ENCODE data around the gene PRKCE. TPM values are rescaled to one million over a fixed set of nuclear protein-coding genes. Genes with fewer than 3 reads are reported as not detected.

Gene PRKCE
- total RNA-seq, 2 experiments from 2014 or later: 15.4 to 16.2 TPM

GRCh38 chr2:45736757-45737704 is 85.6 kb downstream of the PRKCE start:
- no peaks in the 10 kb centered on the region for H3K27me3 Mint-ChIP-seq (ENCODE audit: low read depth)
- H3K4me1 Mint-ChIP-seq (ENCODE audit: low read depth): no peaks in the 10 kb centered on the region
- no peak overlapping the region for H3K4me3 Mint-ChIP-seq
- no peaks in the 10 kb centered on the region for H3K36me3 Mint-ChIP-seq (ENCODE audit: low read depth)
- POLR2A ChIA-PET: interaction anchor here (0.6 kb wide), 1 partner anchor 12 kb away, joined by 3 read pairs; no protein-coding TSS in a partner anchor
- no peak overlapping the region for H3K27ac Mint-ChIP-seq
- DNase-seq (no peak), ATAC-seq (no peak)
- CTCF ChIA-PET: no interaction called here
- no peaks in the 10 kb centered on the region for H3K9me3 Mint-ChIP-seq (ENCODE audit: insufficient read depth)

- DNase-seq (no peak), ATAC-seq (no peak)
- Mint-ChIP-seq H3K9me3 (ENCODE audit: insufficient read depth) (no peaks in the 10 kb centered on the region), H3K4me1 (ENCODE audit: low read depth) (no peaks in the 10 kb centered on the region), H3K4me3 (no peak overlapping the region), H3K27ac (no peak overlapping the region), H3K36me3 (ENCODE audit: low read depth) (no peaks in the 10 kb centered on the region), H3K27me3 (ENCODE audit: low read depth) (no peaks in the 10 kb centered on the region)
- ChIA-PET CTCF (interaction anchor here (1.0 kb wide), 1 partner anchor 39 kb away, joined by 4 read pairs; no protein-coding TSS in a partner anchor), POLR2A (no interaction called here)
Measured at GRCh38 chr2:45739796-45740485, 88.5 kb downstream of the PRKCE start.

- Mint-ChIP-seq H3K4me3 (no peak overlapping the region), H3K36me3 (ENCODE audit: low read depth) (no peaks in the 10 kb centered on the region), H3K4me1 (ENCODE audit: low read depth) (no peaks in the 10 kb centered on the region), H3K27me3 (ENCODE audit: low read depth) (no peaks in the 10 kb centered on the region), H3K9me3 (ENCODE audit: insufficient read depth) (no peaks in the 10 kb centered on the region), H3K27ac (no peak overlapping the region)
- CTCF ChIA-PET: no interaction called here
- POLR2A ChIA-PET: no interaction called here
- DNase-seq: no peak
- ATAC-seq: no peak
Measured at GRCh38 chr2:45741161-45741850, 89.8 kb downstream of the PRKCE start.

- Mint-ChIP-seq H3K9me3 (ENCODE audit: insufficient read depth) (no peaks in the 10 kb centered on the region), H3K4me3 (no peak overlapping the region), H3K4me1 (ENCODE audit: low read depth) (no peaks in the 10 kb centered on the region), H3K27me3 (ENCODE audit: low read depth) (no peaks in the 10 kb centered on the region), H3K27ac (no peak overlapping the region), H3K36me3 (ENCODE audit: low read depth) (no peaks in the 10 kb centered on the region)
- POLR2A ChIA-PET: no interaction called here
- DNase-seq: no peak
- CTCF ChIA-PET: no interaction called here
- no peak for ATAC-seq
Measured at GRCh38 chr2:45743531-45744396, 92.3 kb downstream of the PRKCE start.

- Mint-ChIP-seq H3K9me3 (ENCODE audit: insufficient read depth) (no peaks in the 10 kb centered on the region), H3K4me3 (no peak overlapping the region), H3K4me1 (ENCODE audit: low read depth) (no peaks in the 10 kb centered on the region), H3K27ac (no peak overlapping the region), H3K27me3 (ENCODE audit: low read depth) (no peaks in the 10 kb centered on the region), H3K36me3 (ENCODE audit: low read depth) (no peaks in the 10 kb centered on the region)
- POLR2A ChIA-PET: no interaction called here
- ATAC-seq (no peak), DNase-seq (no peak)
- CTCF ChIA-PET: no interaction called here
Measured at GRCh38 chr2:45745231-45745630, 93.8 kb downstream of the PRKCE start.

GRCh38 chr2:45746888-45747287 is 95.4 kb downstream of the PRKCE start:
- CTCF ChIA-PET: no interaction called here
- Mint-ChIP-seq H3K27me3 (ENCODE audit: low read depth) (no peaks in the 10 kb centered on the region), H3K4me3 (no peak overlapping the region), H3K4me1 (ENCODE audit: low read depth) (peaks cover 2% of the 10 kb centered on the region), H3K36me3 (ENCODE audit: low read depth) (no peaks in the 10 kb centered on the region), H3K9me3 (ENCODE audit: insufficient read depth) (no peaks in the 10 kb centered on the region), H3K27ac (no peak overlapping the region)
- POLR2A ChIA-PET: no interaction called here
- no peak for ATAC-seq
- no peak for DNase-seq

GRCh38 chr2:45747363-45747762 is 95.9 kb downstream of the PRKCE start:
- Mint-ChIP-seq H3K4me3 (no peak overlapping the region), H3K27ac (no peak overlapping the region), H3K4me1 (ENCODE audit: low read depth) (peaks cover 2% of the 10 kb centered on the region), H3K36me3 (ENCODE audit: low read depth) (no peaks in the 10 kb centered on the region), H3K9me3 (ENCODE audit: insufficient read depth) (no peaks in the 10 kb centered on the region), H3K27me3 (ENCODE audit: low read depth) (no peaks in the 10 kb centered on the region)
- ChIA-PET CTCF (no interaction called here), POLR2A (no interaction called here)
- DNase-seq: no peak
- ATAC-seq: no peak

GRCh38 chr2:45748239-45748638 is 96.8 kb downstream of the PRKCE start:
- no peak for DNase-seq
- Mint-ChIP-seq H3K9me3 (ENCODE audit: insufficient read depth) (no peaks in the 10 kb centered on the region), H3K4me1 (ENCODE audit: low read depth) (peaks cover 2% of the 10 kb centered on the region), H3K27me3 (ENCODE audit: low read depth) (no peaks in the 10 kb centered on the region), H3K27ac (no peak overlapping the region), H3K4me3 (no peak overlapping the region), H3K36me3 (ENCODE audit: low read depth) (no peaks in the 10 kb centered on the region)
- ChIA-PET CTCF (interaction anchor here (0.6 kb wide), 1 partner anchor 14 kb away, joined by 3 read pairs; no protein-coding TSS in a partner anchor), POLR2A (no interaction called here)
- no peak for ATAC-seq

- Mint-ChIP-seq H3K4me3 (no peak overlapping the region), H3K9me3 (ENCODE audit: insufficient read depth) (no peaks in the 10 kb centered on the region), H3K4me1 (ENCODE audit: low read depth) (peaks cover 2% of the 10 kb centered on the region), H3K27ac (no peak overlapping the region), H3K27me3 (ENCODE audit: low read depth) (no peaks in the 10 kb centered on the region), H3K36me3 (ENCODE audit: low read depth) (no peaks in the 10 kb centered on the region)
- ATAC-seq: no peak
- POLR2A ChIA-PET: no interaction called here
- no peak for DNase-seq
- CTCF ChIA-PET: interaction anchor here (0.9 kb wide), 1 partner anchor 11 kb away, joined by 3 read pairs; no protein-coding TSS in a partner anchor
Measured at GRCh38 chr2:45750001-45750400, 98.5 kb downstream of the PRKCE start.

- ChIA-PET POLR2A (no interaction called here), CTCF (no interaction called here)
- Mint-ChIP-seq H3K36me3 (ENCODE audit: low read depth) (no peaks in the 10 kb centered on the region), H3K27ac (no peak overlapping the region), H3K27me3 (ENCODE audit: low read depth) (no peaks in the 10 kb centered on the region), H3K4me1 (ENCODE audit: low read depth) (peaks cover 2% of the 10 kb centered on the region), H3K4me3 (no peak overlapping the region), H3K9me3 (ENCODE audit: insufficient read depth) (no peaks in the 10 kb centered on the region)
- DNase-seq (no peak), ATAC-seq (no peak)
Measured at GRCh38 chr2:45750484-45750883, 99.0 kb downstream of the PRKCE start.

GRCh38 chr2:45753381-45753780 is 101.9 kb downstream of the PRKCE start:
- POLR2A ChIA-PET: no interaction called here
- Mint-ChIP-seq H3K4me3 (no peak overlapping the region), H3K4me1 (ENCODE audit: low read depth) (peaks cover 2% of the 10 kb centered on the region), H3K27me3 (ENCODE audit: low read depth) (no peaks in the 10 kb centered on the region), H3K36me3 (ENCODE audit: low read depth) (no peaks in the 10 kb centered on the region), H3K9me3 (ENCODE audit: insufficient read depth) (no peaks in the 10 kb centered on the region), H3K27ac (no peak overlapping the region)
- DNase-seq: no peak
- ATAC-seq: no peak
- CTCF ChIA-PET: interaction anchor here (1.8 kb wide), 1 partner anchor 27 kb away, joined by 6 read pairs; no protein-coding TSS in a partner anchor

All from activated CD8-positive, alpha-beta T cell treated with anti-CD3 and anti-CD28 coated beads, Interleukin-2, amount 10 ng/mL, durations not matched to agents 7 days and 5 days (primary cell).